Astrocyte (in vitro differentiated cells and primary cell): Measurements from ENCODE around the gene ALPP. TPM values are rescaled to one million over a fixed set of nuclear protein-coding genes. Genes with fewer than 3 reads are reported as not detected.
"Not testable (repeated sequence)": the region's sequence is repeated elsewhere in the genome, so short reads cannot be mapped to it uniquely, and the experiment has no call there.

Experiments used
- DNase-seq: peaks from one replicate; pipeline ENCODE4 v3.0.0-alpha.2; 2010; ENCODE audit warnings: low read depth
- FAIRE-seq: peaks from 2 replicates; lab custom pipeline; 2011; peaks lifted over from hg19 to GRCh38; lab: Jason Lieb, UNC
- H2AFZ ChIP-seq: 2 replicates; pipeline ENCODE4 v1.6.0; 2012; ENCODE audit warnings: low read depth, low read length, inconsistent platforms
- H3K27ac ChIP-seq: 2 replicates; pipeline ENCODE4 v1.5.1; 2011; ENCODE audit warnings: low read depth, low read length, inconsistent platforms
- H3K27me3 ChIP-seq: 2 replicates; pipeline ENCODE4 v1.6.0; 2011; ENCODE audit warnings: low read length, inconsistent platforms; ENCODE audit not compliant: insufficient read depth
- H3K36me3 ChIP-seq: 2 replicates; pipeline ENCODE4 v1.5.1; 2011; ENCODE audit warnings: low read length, inconsistent platforms; ENCODE audit not compliant: insufficient read depth
- H3K4me1 ChIP-seq: 2 replicates; pipeline ENCODE4 v1.5.1; 2011; ENCODE audit warnings: low read length, inconsistent platforms; ENCODE audit not compliant: insufficient read depth
- H3K4me2 ChIP-seq: 2 replicates; pipeline ENCODE4 v1.6.0; 2012; ENCODE audit warnings: low read length, inconsistent platforms
- H3K4me3 ChIP-seq: 2 replicates; pipeline ENCODE4 v1.5.1; 2011; ENCODE audit warnings: low read depth, mild to moderate bottlenecking, low read length, inconsistent platforms; ENCODE audit not compliant: insufficient read depth
- H3K79me2 ChIP-seq: 2 replicates; pipeline ENCODE4 v1.6.0; 2012; ENCODE audit warnings: mild to moderate bottlenecking, low read length, inconsistent platforms; ENCODE audit not compliant: insufficient read depth
- H3K9ac ChIP-seq: 2 replicates; pipeline ENCODE4 v1.6.0; 2012; ENCODE audit warnings: mild to moderate bottlenecking, low read length, inconsistent platforms
- H3K9me3 ChIP-seq: 2 replicates; pipeline ENCODE4 v1.5.1; 2012; ENCODE audit warnings: low read depth, mild to moderate bottlenecking, low read length, inconsistent platforms; ENCODE audit not compliant: insufficient read depth
- H4K20me1 ChIP-seq: 2 replicates; pipeline ENCODE4 v1.6.0; 2012; ENCODE audit warnings: low read length, inconsistent platforms; ENCODE audit not compliant: insufficient read depth
- H3K27ac Mint-ChIP-seq: one replicate; pipeline ENCODE4 v1.8.0; 2021; ENCODE audit warnings: mild to moderate bottlenecking, mixed read lengths; ENCODE audit not compliant: unreplicated experiment
- H3K27me3 Mint-ChIP-seq: one replicate; pipeline ENCODE4 v1.8.0; 2021; ENCODE audit warnings: low read depth, mixed read lengths; ENCODE audit not compliant: unreplicated experiment
- H3K36me3 Mint-ChIP-seq: one replicate; pipeline ENCODE4 v1.8.0; 2021; ENCODE audit warnings: low read depth, mixed read lengths; ENCODE audit not compliant: unreplicated experiment
- H3K4me1 Mint-ChIP-seq: one replicate; pipeline ENCODE4 v1.8.0; 2021; ENCODE audit warnings: low read depth, mixed read lengths; ENCODE audit not compliant: unreplicated experiment
- H3K4me3 Mint-ChIP-seq: one replicate; pipeline ENCODE4 v1.8.0; 2021; ENCODE audit warnings: mild to moderate bottlenecking, moderate library complexity, mixed read lengths; ENCODE audit not compliant: unreplicated experiment
- H3K9me3 Mint-ChIP-seq: one replicate; pipeline ENCODE4 v1.8.0; 2021; ENCODE audit warnings: mild to moderate bottlenecking, mixed read lengths; ENCODE audit not compliant: unreplicated experiment
- CTCF ChIP-seq: IDR thresholded peaks from 2 replicates; pipeline ENCODE4 v1.5.1; 2011; ENCODE audit warnings: low read depth, mild to moderate bottlenecking, inconsistent platforms, low read length, moderate library complexity; ENCODE audit not compliant: insufficient read depth
- EZH2 ChIP-seq: IDR thresholded peaks from 2 replicates; pipeline ENCODE4 v1.6.1; 2012; ENCODE audit warnings: mild to moderate bottlenecking, low read length, inconsistent platforms; ENCODE audit not compliant: insufficient read depth
- total RNA-seq: library from RNA; stranded (reverse); gene quantifications from 2 replicates; pipeline ENCODE4 v1.2.1, GENCODE V29; 2021

Gene ALPP
- total RNA-seq, 1 donor from 2014 or later = 0.32 TPM

GRCh38 chr2:232369126-232369951 is 9.2 kb upstream of the ALPP start:
- H3K27ac Mint-ChIP-seq = no peak overlapping the region
- Histone ChIP-seq H3K4me3 (no peak overlapping the region), H3K27me3 (peaks cover 3% of the 10 kb centered on the region), H3K9me3 (no peaks in the 10 kb centered on the region), H3K4me1 (peaks cover 5% of the 10 kb centered on the region), H3K4me2 (no peak overlapping the region), H4K20me1 (no peaks in the 10 kb centered on the region), H3K27ac (no peak overlapping the region), H3K36me3 (no peaks in the 10 kb centered on the region), H3K79me2 (no peaks in the 10 kb centered on the region), H3K9ac (no peak overlapping the region), H2AFZ (no peak overlapping the region)
- H3K4me3 Mint-ChIP-seq = no peak overlapping the region
- FAIRE-seq (no peak), DNase-seq (no peak)
- H3K36me3 Mint-ChIP-seq = no peaks in the 10 kb centered on the region
- TF ChIP-seq CTCF = no peak
- TF ChIP-seq EZH2 = no peak
- H3K9me3 Mint-ChIP-seq = no peaks in the 10 kb centered on the region
- peaks cover 6% of the 10 kb centered on the region for H3K4me1 Mint-ChIP-seq
- H3K27me3 Mint-ChIP-seq = peaks cover 8% of the 10 kb centered on the region

GRCh38 chr2:232370007-232370406 is 8.5 kb upstream of the ALPP start:
- not testable (repeated sequence) for H2AFZ ChIP-seq, H3K4me3 Mint-ChIP-seq, DNase-seq, H3K36me3 Mint-ChIP-seq, H3K4me1 Mint-ChIP-seq, H4K20me1 ChIP-seq, H3K27ac ChIP-seq, H3K4me3 ChIP-seq, H3K4me1 ChIP-seq, H3K27me3 ChIP-seq, H3K27ac Mint-ChIP-seq, H3K9me3 Mint-ChIP-seq, H3K9ac ChIP-seq, H3K9me3 ChIP-seq, H3K36me3 ChIP-seq, H3K79me2 ChIP-seq, H3K4me2 ChIP-seq, FAIRE-seq
- peaks cover 11% of the 10 kb centered on the region for H3K27me3 Mint-ChIP-seq

- DNase-seq (no peak), FAIRE-seq (no peak)
- no peaks in the 10 kb centered on the region for H3K4me1 Mint-ChIP-seq
Measured at GRCh38 chr2:232372231-232373208, 6.0 kb upstream of the ALPP start.

More at GRCh38 chr2:232372231-232373208, 6.0 kb upstream of the ALPP start:
- H3K27me3 ChIP-seq = peaks cover 13% of the 10 kb centered on the region
- H3K9me3 ChIP-seq = no peaks in the 10 kb centered on the region
- no peaks in the 10 kb centered on the region for H3K9me3 Mint-ChIP-seq
- H3K4me3 ChIP-seq = no peak overlapping the region
- no peaks in the 10 kb centered on the region for H3K79me2 ChIP-seq
- H3K4me1 ChIP-seq = no peaks in the 10 kb centered on the region
- no peak overlapping the region for H3K4me2 ChIP-seq
- H4K20me1 ChIP-seq = no peaks in the 10 kb centered on the region
- H3K27ac ChIP-seq = no peak overlapping the region
- no peaks in the 10 kb centered on the region for H3K36me3 ChIP-seq
- no peaks in the 10 kb centered on the region for H3K36me3 Mint-ChIP-seq
- no peak overlapping the region for H2AFZ ChIP-seq
- H3K27ac Mint-ChIP-seq = no peak overlapping the region
- H3K9ac ChIP-seq = no peak overlapping the region
- peaks cover 17% of the 10 kb centered on the region for H3K27me3 Mint-ChIP-seq
- no peak for TF ChIP-seq CTCF
- no peak for TF ChIP-seq EZH2
- H3K4me3 Mint-ChIP-seq = no peak overlapping the region
